RWPE1 (cell line): ENCODE data around the gene MINK1.

Experiments
- CTCF ChIA-PET: fragments of 350-600 bp; sonication (Branson Sonifier 250); formaldehyde crosslinking; extraction: SDS; loops from one replicate; lab custom pipeline; 2021; lab: Yijun Ruan, JAX
- POLR2A ChIA-PET: fragments of 400-600 bp; formaldehyde crosslinking; extraction: SDS; loops from one replicate; lab custom pipeline; 2020; ENCODE audit warnings: antibody characterized with exemption; ENCODE audit not compliant: low non-redundant PET; lab: Yijun Ruan, JAX
- DNase-seq: peaks from one replicate; pipeline ENCODE4 v3.0.0; 2012; ENCODE audit warnings: low spot score
- H3K27ac ChIP-seq: fragments of 450-650 bp; 2 replicates; pipeline ENCODE4 v1.5.1; 2017
- TF ChIP-seq, protein P1 (sequence below): fragments of 450-650 bp; conservative IDR thresholded peaks from 2 replicates; pipeline ENCODE4 v1.5.1; 2017; ENCODE audit warnings: low read depth, mild to moderate bottlenecking

MINK1 gene

DNA sequence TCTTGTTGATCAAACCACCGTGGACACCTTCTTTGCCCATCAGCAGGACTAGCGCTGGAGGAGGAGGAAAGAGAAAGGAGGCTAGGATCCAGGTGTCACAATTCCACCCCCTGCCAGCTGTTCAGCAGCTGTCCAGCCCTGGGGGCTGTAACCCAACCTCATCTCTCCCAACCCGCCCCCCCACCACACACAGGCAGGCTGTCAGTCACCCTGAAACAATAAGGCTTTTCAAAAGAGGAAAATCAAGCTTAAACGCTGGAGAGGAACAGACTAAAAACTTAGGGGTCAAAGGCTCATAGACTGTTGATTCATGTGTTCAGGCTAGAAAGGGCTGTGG, 112.8 kb downstream of the MINK1 start:
- ChIA-PET CTCF (no interaction called here), POLR2A (interaction anchor here (1.3 kb wide), 1 partner anchor 23 kb away, joined by 3 read pairs; no protein-coding TSS in a partner anchor)
- peak; percentile 31 for DNase-seq
- TF ChIP-seq, protein P1, sequence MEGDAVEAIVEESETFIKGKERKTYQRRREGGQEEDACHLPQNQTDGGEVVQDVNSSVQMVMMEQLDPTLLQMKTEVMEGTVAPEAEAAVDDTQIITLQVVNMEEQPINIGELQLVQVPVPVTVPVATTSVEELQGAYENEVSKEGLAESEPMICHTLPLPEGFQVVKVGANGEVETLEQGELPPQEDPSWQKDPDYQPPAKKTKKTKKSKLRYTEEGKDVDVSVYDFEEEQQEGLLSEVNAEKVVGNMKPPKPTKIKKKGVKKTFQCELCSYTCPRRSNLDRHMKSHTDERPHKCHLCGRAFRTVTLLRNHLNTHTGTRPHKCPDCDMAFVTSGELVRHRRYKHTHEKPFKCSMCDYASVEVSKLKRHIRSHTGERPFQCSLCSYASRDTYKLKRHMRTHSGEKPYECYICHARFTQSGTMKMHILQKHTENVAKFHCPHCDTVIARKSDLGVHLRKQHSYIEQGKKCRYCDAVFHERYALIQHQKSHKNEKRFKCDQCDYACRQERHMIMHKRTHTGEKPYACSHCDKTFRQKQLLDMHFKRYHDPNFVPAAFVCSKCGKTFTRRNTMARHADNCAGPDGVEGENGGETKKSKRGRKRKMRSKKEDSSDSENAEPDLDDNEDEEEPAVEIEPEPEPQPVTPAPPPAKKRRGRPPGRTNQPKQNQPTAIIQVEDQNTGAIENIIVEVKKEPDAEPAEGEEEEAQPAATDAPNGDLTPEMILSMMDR: no peak
- H3K27ac ChIP-seq: peak overlapping the region; percentile 100

DNA sequence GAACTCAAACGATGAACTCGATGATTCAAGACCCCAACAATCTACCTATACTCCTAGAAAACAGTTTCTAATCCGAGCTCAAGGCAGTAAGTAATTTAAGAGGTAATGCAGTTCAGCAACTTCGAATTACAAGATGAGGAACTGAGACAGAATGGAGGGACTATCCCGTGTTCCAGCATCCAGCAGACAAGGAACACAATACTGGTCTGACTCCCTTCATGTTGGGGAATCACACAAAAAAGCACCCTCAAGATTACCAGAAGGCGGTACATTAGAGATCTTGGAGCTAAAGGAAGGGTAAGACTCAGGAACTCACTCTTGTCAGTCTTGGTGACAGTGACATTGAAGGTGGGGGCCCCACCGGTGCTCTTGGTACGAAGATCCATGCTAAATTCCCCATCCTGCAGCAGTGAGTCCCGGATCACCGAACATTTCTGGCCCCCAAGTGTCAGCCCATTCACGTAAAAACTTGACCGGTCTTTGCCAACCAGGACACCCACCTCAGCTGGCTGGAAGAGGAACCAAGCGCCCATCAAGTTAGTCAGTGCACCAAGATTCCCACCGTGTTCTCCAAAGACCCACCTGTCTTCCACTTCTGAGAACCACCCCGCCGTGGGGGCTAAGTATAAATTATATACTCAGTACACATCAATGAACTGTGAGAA, 113.3 kb downstream of the MINK1 start:
- TF ChIP-seq, protein P1: no peak
- no peak for DNase-seq
- CTCF ChIA-PET: interaction anchor here (1.2 kb wide), 1 partner anchor 37 kb away, joined by 3 read pairs; no protein-coding TSS in a partner anchor
- POLR2A ChIA-PET: interaction anchor here (1.3 kb wide), 1 partner anchor 23 kb away, joined by 3 read pairs; no protein-coding TSS in a partner anchor
- H3K27ac ChIP-seq: peak overlapping the region; percentile 100

DNA sequence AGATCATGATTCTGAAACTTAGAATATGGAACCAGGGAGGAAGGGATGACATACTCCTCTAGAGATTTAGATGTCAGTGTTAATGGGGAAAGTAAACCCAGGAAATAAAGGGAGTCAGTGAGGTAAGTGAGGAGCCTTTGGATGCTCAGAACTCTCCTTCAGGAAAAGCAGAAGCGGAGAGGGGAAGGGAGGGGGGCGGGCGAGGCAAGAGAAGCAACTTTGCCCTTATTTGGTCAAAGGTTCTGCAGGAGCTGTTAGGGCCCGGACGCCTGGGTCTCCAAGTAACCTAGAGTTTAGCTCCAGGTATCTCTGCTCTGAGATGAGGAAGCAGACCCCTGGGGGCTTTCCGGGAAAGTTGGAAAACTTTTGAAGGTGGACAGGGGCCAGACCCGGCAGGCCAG, 113.9 kb downstream of the MINK1 start:
- ChIA-PET POLR2A (interaction anchor here (0.7 kb wide), 1 partner anchor 40 kb away, joined by 4 read pairs; no protein-coding TSS in a partner anchor), CTCF (interaction anchor here (1.2 kb wide), 1 partner anchor 38 kb away, joined by 3 read pairs; no protein-coding TSS in a partner anchor)
- DNase-seq: no peak
- TF ChIP-seq, protein P1: no peak
- peak overlapping the region; percentile 100 for H3K27ac ChIP-seq
